MCF 10A (cell line): ENCODE measurements around the gene TNNI3K. TPM values are rescaled to one million over a fixed set of nuclear protein-coding genes. Genes with fewer than 3 reads are reported as not detected.

Experiments used
- BruUV-seq: library from RNA; stranded (reverse); fragments of 400-500 nt; replicated peaks from 2 replicates; lab custom pipeline; 2021; lab: Mats Ljungman, UMichigan
- CTCF ChIA-PET: fragments of 300-600 bp; sonication (Branson Sonifier 250); formaldehyde crosslinking; extraction: SDS; loops from one replicate; lab custom pipeline; 2021; ENCODE audit warnings: antibody characterized with exemption, inconsistent platforms; lab: Yijun Ruan, JAX
- POLR2A ChIA-PET: fragments of 300-600, 350-650 bp; sonication (Branson Sonifier 250); formaldehyde crosslinking; extraction: SDS; loops from one replicate; lab custom pipeline; 2020; ENCODE audit warnings: antibody characterized with exemption, inconsistent platforms; lab: Yijun Ruan, JAX
- DNase-seq: peaks from one replicate; pipeline ENCODE4 v3.0.0-alpha.2; 2018; ENCODE audit not compliant: unreplicated experiment
- H3K27ac Mint-ChIP-seq: one replicate; pipeline ENCODE4 v1.8.0; 2022; ENCODE audit warnings: mild to moderate bottlenecking, low read depth, mixed read lengths; ENCODE audit not compliant: unreplicated experiment
- H3K27me3 Mint-ChIP-seq: one replicate; pipeline ENCODE4 v1.8.0; 2022; ENCODE audit warnings: mixed read lengths; ENCODE audit not compliant: insufficient read depth, unreplicated experiment
- H3K36me3 Mint-ChIP-seq: one replicate; pipeline ENCODE4 v1.8.0; 2022; ENCODE audit warnings: mild to moderate bottlenecking, moderate library complexity, mixed read lengths; ENCODE audit not compliant: insufficient read depth, unreplicated experiment
- H3K4me1 Mint-ChIP-seq: one replicate; pipeline ENCODE4 v1.8.0; 2022; ENCODE audit warnings: mixed read lengths; ENCODE audit not compliant: insufficient read depth, unreplicated experiment
- H3K4me3 Mint-ChIP-seq: one replicate; pipeline ENCODE4 v1.8.0; 2022; ENCODE audit warnings: mild to moderate bottlenecking, moderate library complexity, mixed read lengths; ENCODE audit not compliant: unreplicated experiment
- H3K9me3 Mint-ChIP-seq: one replicate; pipeline ENCODE4 v1.8.0; 2022; ENCODE audit warnings: mixed read lengths; ENCODE audit not compliant: unreplicated experiment
- CTCF ChIP-seq: fragments of 200-600 bp; IDR thresholded peaks from one replicate; pipeline ENCODE4 v1.8.0; 2022; ENCODE audit warnings: antibody characterized with exemption, mild to moderate bottlenecking; ENCODE audit not compliant: unreplicated experiment
- intact Hi-C: fragments of 100-400 bp; cut with micrococcal nuclease; formaldehyde crosslinking; loops from 2 replicates; pipeline ENCODE4 v1.14.1; 2022
- total RNA-seq: library from RNA; stranded (reverse); gene quantifications from 2 replicates; pipeline ENCODE4 v1.2.3, GENCODE V29; 2022

TNNI3K gene
- total RNA-seq, 1 experiment from 2014 or later = not detected

DNA sequence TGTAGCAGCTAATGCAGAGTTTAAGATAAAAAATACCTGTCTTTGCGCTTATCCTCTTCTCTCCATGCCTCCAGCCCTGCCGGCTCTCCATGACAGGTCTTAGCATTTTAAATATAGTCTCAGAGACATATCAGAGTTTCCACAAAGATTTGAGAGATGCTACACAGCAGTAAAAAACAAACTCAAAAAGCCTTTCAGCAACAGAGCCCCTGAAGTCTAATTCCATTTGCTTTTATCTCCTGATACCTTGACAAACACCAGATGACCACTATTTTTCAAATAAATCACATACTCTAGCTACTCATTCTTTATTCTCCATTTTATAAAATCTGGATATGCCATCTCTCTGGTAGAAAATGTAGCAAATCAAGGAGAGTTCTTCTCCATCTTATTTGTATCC is 356.8 kb downstream of the TNNI3K start:
- POLR2A ChIA-PET = interaction anchor here (0.6 kb wide), 1 partner anchor 18 kb away, joined by 3 read pairs; no protein-coding TSS in a partner anchor
- BruUV-seq = no TSS peak

GRCh38 chr1:74592580-74593355 is 357.6 kb downstream of the TNNI3K start:
- Mint-ChIP-seq H3K4me1 (no peaks in the 10 kb centered on the region), H3K9me3 (no peaks in the 10 kb centered on the region), H3K36me3 (no peaks in the 10 kb centered on the region), H3K27me3 (no peaks in the 10 kb centered on the region), H3K4me3 (no peak overlapping the region), H3K27ac (no peak overlapping the region)
- no peak for TF ChIP-seq CTCF
- DNase-seq = no peak
- ChIA-PET CTCF (no interaction called here), POLR2A (interaction anchor here (0.7 kb wide), 1 partner anchor 10 kb away, joined by 3 read pairs; no protein-coding TSS in a partner anchor)
- intact Hi-C loops = no loop called here
- BruUV-seq = no TSS peak

More for the DNA sequence above, 356.8 kb downstream of the TNNI3K start:
- intact Hi-C loops = no loop called here
- Mint-ChIP-seq H3K4me1 (no peaks in the 10 kb centered on the region), H3K27ac (no peak overlapping the region), H3K9me3 (no peaks in the 10 kb centered on the region), H3K36me3 (no peaks in the 10 kb centered on the region), H3K27me3 (no peaks in the 10 kb centered on the region), H3K4me3 (no peak overlapping the region)
- no peak for DNase-seq
- CTCF ChIA-PET = interaction anchor here (0.6 kb wide), 1 partner anchor 527 kb away, joined by 3 read pairs; no protein-coding TSS in a partner anchor
- TF ChIP-seq CTCF = no peak

Other genes starting within 250 kb of the TNNI3K start
- 0.63 and 0.86 TPM in 2 replicates for gene LRRIQ3, start 37.2 kb upstream of the TNNI3K start, total RNA-seq
- 9.6 and 14.2 TPM in 2 replicates for gene FPGT, start 37.1 kb upstream of the TNNI3K start, total RNA-seq